Sigmoid colon (tissue), 4 donors: ENCODE measurements around the gene NPAS1.

Experiments
- EP300 ChIP-seq, 4 donors: sonication (generic); formaldehyde crosslinking; IDR thresholded peaks; one replicate each; pipeline ENCODE4 v1.6.1; 2017; ENCODE audit warnings: antibody characterized with exemption in 4 of 4
- POLR2A ChIP-seq, 2 donors: fragments of 450-650 bp; IDR thresholded peaks; one replicate each; pipeline ENCODE4 v1.6.1; 2016; ENCODE audit warnings: antibody characterized with exemption in 2 of 2, mild to moderate bottlenecking in 2 of 2, moderate library complexity in 2 of 2
- POLR2AphosphoS5 ChIP-seq, 4 donors: sonication (generic); formaldehyde crosslinking; IDR thresholded peaks; one replicate each; pipeline ENCODE4 v1.6.1; 2017; ENCODE audit warnings: antibody characterized with exemption in 4 of 4
- TF ChIP-seq, protein P1 (sequence below), 4 experiments: fragments of 450-650 bp in 3 of 4; fragments of 200-600 bp in 1 of 4; IDR thresholded peaks; one replicate each; pipeline ENCODE4 v1.5.1; 2016 to 2019; ENCODE audit warnings: antibody characterized with exemption in 4 of 4, mild to moderate bottlenecking in 3 of 4, moderate library complexity in 2 of 4

DNA sequence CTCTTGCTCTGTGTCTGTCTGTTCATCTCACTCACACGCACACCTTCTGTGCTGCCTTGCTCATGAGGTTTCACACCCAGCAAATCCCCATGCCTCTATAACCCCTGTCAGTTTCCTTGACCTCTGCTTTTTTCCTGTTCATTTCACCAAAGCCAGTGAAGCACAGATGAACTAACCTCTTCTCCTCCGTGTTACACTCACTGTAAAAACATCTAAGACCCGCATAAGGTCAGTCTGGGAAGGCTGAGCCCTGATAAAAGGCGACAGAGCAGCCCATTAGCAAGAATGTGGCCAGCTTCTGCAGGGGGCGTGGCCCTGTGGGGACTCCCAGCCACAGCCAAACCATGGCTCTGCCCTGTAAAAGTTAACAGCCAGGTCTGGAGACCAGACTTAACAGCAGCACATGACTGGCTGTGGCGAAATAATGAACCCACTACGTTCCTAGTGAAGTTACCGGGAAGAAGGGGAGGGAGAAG, 42.8 kb upstream of the NPAS1 start:
- TF ChIP-seq, protein P1, sequence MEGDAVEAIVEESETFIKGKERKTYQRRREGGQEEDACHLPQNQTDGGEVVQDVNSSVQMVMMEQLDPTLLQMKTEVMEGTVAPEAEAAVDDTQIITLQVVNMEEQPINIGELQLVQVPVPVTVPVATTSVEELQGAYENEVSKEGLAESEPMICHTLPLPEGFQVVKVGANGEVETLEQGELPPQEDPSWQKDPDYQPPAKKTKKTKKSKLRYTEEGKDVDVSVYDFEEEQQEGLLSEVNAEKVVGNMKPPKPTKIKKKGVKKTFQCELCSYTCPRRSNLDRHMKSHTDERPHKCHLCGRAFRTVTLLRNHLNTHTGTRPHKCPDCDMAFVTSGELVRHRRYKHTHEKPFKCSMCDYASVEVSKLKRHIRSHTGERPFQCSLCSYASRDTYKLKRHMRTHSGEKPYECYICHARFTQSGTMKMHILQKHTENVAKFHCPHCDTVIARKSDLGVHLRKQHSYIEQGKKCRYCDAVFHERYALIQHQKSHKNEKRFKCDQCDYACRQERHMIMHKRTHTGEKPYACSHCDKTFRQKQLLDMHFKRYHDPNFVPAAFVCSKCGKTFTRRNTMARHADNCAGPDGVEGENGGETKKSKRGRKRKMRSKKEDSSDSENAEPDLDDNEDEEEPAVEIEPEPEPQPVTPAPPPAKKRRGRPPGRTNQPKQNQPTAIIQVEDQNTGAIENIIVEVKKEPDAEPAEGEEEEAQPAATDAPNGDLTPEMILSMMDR (IDR thresholded peaks at IDR 0.05): no peak
- TF ChIP-seq POLR2A (IDR thresholded peaks at IDR 0.05) (no peak), POLR2AphosphoS5 (IDR thresholded peaks at IDR 0.05) (no peak), EP300 (IDR thresholded peaks at IDR 0.05) (no peak)
